Stimulated activated naive CD8-positive, alpha-beta T cell treated with anti-CD3 and anti-CD28 coated beads, Interleukin-15, amount 100 ng/mL, for 72 hours (primary cell): ENCODE measurements around the gene E4F1.

Experiments used
- ATAC-seq: fragments of 150-1000 bp; cut with Tn5 transposase; 2 replicates; pipeline ENCODE4 v1.10.0; 2021; ENCODE audit warnings: mild to moderate bottlenecking, moderate library complexity
- DNase-seq, 2 donors: peaks; one replicate each; pipeline ENCODE4 v3.0.0; 2021 to 2022
- H3K27ac Mint-ChIP-seq, 2 donors: one replicate each; pipeline ENCODE4 v1.8.0; 2022; ENCODE audit warnings: mild to moderate bottlenecking in 2 of 2, mixed read lengths in 2 of 2, moderate library complexity in 2 of 2
- H3K27me3 Mint-ChIP-seq: one replicate; pipeline ENCODE4 v1.8.0; 2022; ENCODE audit warnings: mixed read lengths
- H3K4me1 Mint-ChIP-seq: one replicate; pipeline ENCODE4 v1.8.0; 2022; ENCODE audit warnings: mild to moderate bottlenecking, mixed read lengths
- H3K4me3 Mint-ChIP-seq, 2 donors: one replicate each; pipeline ENCODE4 v1.8.0; 2022; ENCODE audit warnings: mild to moderate bottlenecking in 2 of 2, mixed read lengths in 2 of 2, moderate library complexity in 1 of 2
- H3K9me3 Mint-ChIP-seq, 2 donors: one replicate each; pipeline ENCODE4 v1.8.0; 2022; ENCODE audit warnings: mixed read lengths in 2 of 2

E4F1 gene

DNA sequence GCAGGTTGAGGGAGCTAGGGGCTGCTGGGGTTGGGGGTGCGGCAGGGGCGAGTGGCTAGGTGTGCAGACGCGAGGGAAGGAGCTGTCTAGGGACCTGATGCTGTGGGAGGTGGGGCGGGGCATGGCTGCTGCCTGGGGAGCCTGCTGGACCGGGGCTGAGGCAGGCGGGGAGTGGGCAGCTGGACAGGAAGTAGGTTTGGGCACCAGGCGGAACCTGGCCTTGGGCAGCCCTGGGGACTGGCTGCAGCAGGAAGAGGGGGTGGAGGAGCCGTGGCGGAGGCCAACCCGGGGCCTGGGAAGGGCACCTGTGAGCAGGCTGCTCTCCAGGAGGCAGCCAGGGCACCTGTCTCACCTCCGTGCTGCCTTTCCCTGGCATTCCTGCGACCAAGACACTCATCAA lies 7.0 kb downstream of the E4F1 start:
- Mint-ChIP-seq H3K27me3 (peaks cover 4% of the 10 kb centered on the region), H3K9me3 (no peaks in the 10 kb centered on the region), H3K4me1 (peaks cover 15% of the 10 kb centered on the region), H3K4me3 (no peak overlapping the region), H3K27ac (peak overlapping the region in 1 of 2 donors; percentile 86)
- DNase-seq (no peak), ATAC-seq (no peak)

GRCh38 chr16:2231016-2231931 lies 7.9 kb downstream of the E4F1 start:
- peaks cover 13% of the 10 kb centered on the region for H3K4me1 Mint-ChIP-seq
- no peak overlapping the region for H3K27ac Mint-ChIP-seq
- H3K9me3 Mint-ChIP-seq = no peaks in the 10 kb centered on the region
- DNase-seq = no peak
- no peak overlapping the region for H3K4me3 Mint-ChIP-seq
- ATAC-seq = no peak
- H3K27me3 Mint-ChIP-seq = peaks cover 13% of the 10 kb centered on the region

- H3K27ac Mint-ChIP-seq = no peak overlapping the region
- ATAC-seq = no peak
- peaks cover 23% of the 10 kb centered on the region for H3K27me3 Mint-ChIP-seq
- H3K4me3 Mint-ChIP-seq = no peak overlapping the region
- no peak for DNase-seq
- H3K9me3 Mint-ChIP-seq = no peaks in the 10 kb centered on the region
- H3K4me1 Mint-ChIP-seq = peaks cover 5% of the 10 kb centered on the region
Measured at GRCh38 chr16:2232094-2232990, 9.0 kb downstream of the E4F1 start.

DNA sequence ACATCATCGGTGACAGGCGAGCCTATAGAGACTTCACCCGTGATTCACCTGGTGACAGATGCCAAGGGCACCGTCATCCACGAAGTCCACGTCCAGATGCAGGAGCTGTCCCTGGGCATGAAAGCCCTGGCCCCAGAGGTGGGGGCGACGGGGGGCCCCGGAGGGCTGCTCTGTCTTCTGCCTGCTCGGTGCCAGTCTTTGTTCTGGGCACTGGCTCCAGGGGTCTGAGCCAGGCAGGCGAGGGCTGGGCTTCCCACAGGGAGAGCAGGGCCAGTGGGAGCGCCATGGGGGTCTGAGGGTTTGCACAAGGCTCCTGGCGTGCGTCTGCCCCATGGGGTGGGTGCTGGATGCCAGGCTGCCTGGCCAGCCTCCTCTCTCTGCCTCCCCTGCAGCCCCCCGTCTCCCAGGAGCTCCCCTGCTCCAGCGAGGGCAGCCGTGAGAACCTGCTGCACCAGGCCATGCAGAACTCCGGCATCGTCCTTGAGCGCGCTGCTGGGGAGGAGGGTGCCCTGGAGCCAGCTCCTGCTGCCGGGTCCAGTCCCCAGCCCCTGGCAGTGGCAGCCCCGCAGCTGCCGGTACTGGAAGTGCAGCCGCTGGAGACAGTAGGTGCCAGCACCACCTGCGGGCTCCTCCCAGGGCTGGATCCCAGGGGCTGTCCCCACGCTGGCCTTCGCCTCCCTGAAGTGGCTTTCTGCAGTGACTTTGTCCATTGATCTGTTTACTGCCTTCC lies 9.8 kb downstream of the E4F1 start:
- ATAC-seq (no peak), DNase-seq (no peak)
- Mint-ChIP-seq H3K27ac (peak overlapping the region in 1 of 2 donors; percentile 44), H3K27me3 (peaks cover 28% of the 10 kb centered on the region), H3K9me3 (no peaks in the 10 kb centered on the region), H3K4me1 (peaks cover 5% of the 10 kb centered on the region), H3K4me3 (peak overlapping the region in 1 of 2 donors; percentile 48)

- Mint-ChIP-seq H3K9me3 (no peaks in the 10 kb centered on the region), H3K4me1 (peaks cover 5% of the 10 kb centered on the region), H3K27ac (peak overlapping the region in 1 of 2 donors; percentile 44), H3K27me3 (peaks cover 28% of the 10 kb centered on the region), H3K4me3 (peak overlapping the region in 1 of 2 donors; percentile 48)
- ATAC-seq (peak; percentile 3), DNase-seq (no peak)
Measured at GRCh38 chr16:2233872-2234812, 10.8 kb downstream of the E4F1 start.

- no peak for DNase-seq
- Mint-ChIP-seq H3K27ac (no peak overlapping the region), H3K27me3 (peaks cover 28% of the 10 kb centered on the region), H3K4me1 (peaks cover 5% of the 10 kb centered on the region), H3K4me3 (no peak overlapping the region), H3K9me3 (no peaks in the 10 kb centered on the region)
- ATAC-seq = no peak
Measured at GRCh38 chr16:2234813-2235170, 11.4 kb downstream of the E4F1 start.

- Mint-ChIP-seq H3K27me3 (peaks cover 28% of the 10 kb centered on the region), H3K4me3 (no peak overlapping the region), H3K9me3 (no peaks in the 10 kb centered on the region), H3K27ac (peak overlapping the region in 1 of 2 donors; percentile 48), H3K4me1 (peaks cover 5% of the 10 kb centered on the region)
- no peak for ATAC-seq
- no peak for DNase-seq
Measured at GRCh38 chr16:2235234-2235651, 11.9 kb downstream of the E4F1 start.

GRCh38 chr16:2235695-2236336 lies 12.4 kb downstream of the E4F1 start:
- H3K27ac Mint-ChIP-seq = peak overlapping the region in 1 of 2 donors; percentile 67
- peaks cover 28% of the 10 kb centered on the region for H3K27me3 Mint-ChIP-seq
- ATAC-seq (peak; percentile 2), DNase-seq (no peak)
- H3K4me3 Mint-ChIP-seq = no peak overlapping the region
- no peaks in the 10 kb centered on the region for H3K9me3 Mint-ChIP-seq
- peaks cover 5% of the 10 kb centered on the region for H3K4me1 Mint-ChIP-seq

- Mint-ChIP-seq H3K9me3 (no peaks in the 10 kb centered on the region), H3K4me3 (no peak within 1 kb of the TSS), H3K4me1 (peaks cover 5% of the 10 kb centered on the region), H3K27me3 (peaks cover 28% of the 10 kb centered on the region), H3K27ac (peak within 1 kb of the TSS in 1 of 2 donors; percentile 67)
- ATAC-seq (peak; percentile 29), DNase-seq (no peak)
Measured at GRCh38 chr16:2236337-2237101, 13.1 kb downstream of the E4F1 start, which contains the start of gene DNASE1L2. DNASE1L2 (plus strand) TSS chr16:2236444; CDS start chr16:2236817, 373 bp downstream.

DNA sequence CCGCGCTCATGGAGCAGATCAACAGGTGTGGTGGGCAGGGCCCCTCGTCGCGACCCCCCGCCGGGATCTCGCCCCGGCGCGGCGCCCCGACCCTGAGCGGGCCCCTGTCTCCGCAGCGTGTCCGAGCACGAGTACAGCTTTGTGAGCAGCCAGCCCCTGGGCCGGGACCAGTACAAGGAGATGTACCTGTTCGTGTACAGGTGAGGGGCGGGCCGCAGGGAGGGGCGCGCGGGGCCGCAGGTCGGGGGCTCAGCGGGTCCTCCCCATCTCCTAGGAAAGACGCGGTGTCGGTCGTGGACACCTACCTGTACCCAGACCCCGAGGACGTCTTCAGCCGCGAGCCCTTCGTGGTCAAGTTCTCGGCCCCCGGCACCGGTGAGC lies 13.7 kb downstream of the E4F1 start:
- no peaks in the 10 kb centered on the region for H3K9me3 Mint-ChIP-seq
- H3K4me3 Mint-ChIP-seq = no peak overlapping the region
- no peak for DNase-seq
- no peak overlapping the region for H3K27ac Mint-ChIP-seq
- peak; percentile 11 for ATAC-seq
- H3K27me3 Mint-ChIP-seq = peaks cover 28% of the 10 kb centered on the region
- H3K4me1 Mint-ChIP-seq = peaks cover 5% of the 10 kb centered on the region

DNA sequence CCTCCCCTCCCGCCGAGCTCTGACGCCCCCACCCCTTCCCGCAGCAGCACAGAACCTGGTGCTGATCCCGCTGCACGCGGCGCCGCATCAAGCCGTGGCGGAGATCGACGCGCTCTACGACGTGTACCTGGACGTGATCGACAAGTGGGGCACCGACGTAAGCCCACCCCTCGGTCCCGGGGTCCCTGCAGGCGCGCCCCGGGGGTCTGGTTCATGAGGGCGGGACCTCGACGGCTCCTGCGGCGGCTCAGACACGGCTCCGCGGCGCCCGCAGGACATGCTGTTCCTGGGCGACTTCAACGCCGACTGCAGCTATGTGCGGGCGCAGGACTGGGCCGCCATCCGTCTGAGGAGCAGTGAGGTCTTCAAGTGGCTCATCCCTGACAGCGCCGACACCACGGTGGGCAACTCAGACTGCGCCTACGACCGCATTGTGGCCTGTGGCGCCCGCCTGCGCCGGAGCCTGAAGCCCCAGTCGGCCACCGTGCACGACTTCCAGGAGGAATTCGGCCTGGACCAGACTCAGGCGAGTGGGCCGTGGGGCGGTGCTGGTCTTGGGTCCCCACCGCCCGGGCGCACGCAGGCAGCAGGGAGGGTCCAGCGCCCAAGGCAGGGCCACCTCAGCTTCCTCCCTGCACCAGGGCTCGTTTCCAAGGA lies 14.2 kb downstream of the E4F1 start:
- Mint-ChIP-seq H3K9me3 (no peaks in the 10 kb centered on the region), H3K4me3 (no peak overlapping the region), H3K27ac (no peak overlapping the region), H3K4me1 (peaks cover 5% of the 10 kb centered on the region), H3K27me3 (peaks cover 28% of the 10 kb centered on the region)
- ATAC-seq (no peak), DNase-seq (no peak)

GRCh38 chr16:2238150-2238837 lies 14.9 kb downstream of the E4F1 start:
- H3K27ac Mint-ChIP-seq = no peak overlapping the region
- DNase-seq (no peak), ATAC-seq (peak; percentile 12)
- peaks cover 5% of the 10 kb centered on the region for H3K4me1 Mint-ChIP-seq
- H3K27me3 Mint-ChIP-seq = peaks cover 28% of the 10 kb centered on the region
- no peaks in the 10 kb centered on the region for H3K9me3 Mint-ChIP-seq
- H3K4me3 Mint-ChIP-seq = no peak overlapping the region
